Inflammatory macrophage treated with lipopolysaccharide for 1 hour (primary cell): Measurements from ENCODE around the gene PPM1F.
"Not testable (repeated sequence)": the region's sequence is repeated elsewhere in the genome, so short reads cannot be mapped to it uniquely, and the experiment has no call there.

Experiments used
- DNase-seq, 2 donors: peaks; one replicate each; pipeline ENCODE4 v3.0.0-alpha.2; 2020 to 2022

Gene PPM1F

GRCh38 chr22:21887841-21888240 lies 64.8 kb downstream of the PPM1F start:
- DNase-seq: no peak

GRCh38 chr22:21883930-21884329 lies 68.7 kb downstream of the PPM1F start:
- DNase-seq: not testable (repeated sequence)

- DNase-seq: not testable (repeated sequence)
Observed at GRCh38 chr22:21882754-21883333, 69.8 kb downstream of the PPM1F start.

GRCh38 chr22:21881841-21882753 lies 70.6 kb downstream of the PPM1F start:
- DNase-seq: no peak

GRCh38 chr22:21876486-21877176 lies 76.0 kb downstream of the PPM1F start:
- peak; percentile 67 for DNase-seq

- DNase-seq: not testable (repeated sequence)
Observed at GRCh38 chr22:21874953-21875352, 77.7 kb downstream of the PPM1F start.

GRCh38 chr22:21873619-21874018 lies 79.0 kb downstream of the PPM1F start:
- no peak for DNase-seq

- DNase-seq: not testable (repeated sequence)
Observed at GRCh38 chr22:21872741-21873140, 79.9 kb downstream of the PPM1F start.
